WTC11 (cell line): ENCODE data around the gene UBB.

Experiments used
- ELF4 ChIP-seq: sonication (generic); formaldehyde crosslinking; IDR thresholded peaks from 2 replicates; pipeline ENCODE4 v1.8.1; 2022; ENCODE audit warnings: low read depth, mild to moderate bottlenecking, moderate library complexity, missing genetic modification reagents
- ESRRA ChIP-seq: sonication (generic); formaldehyde crosslinking; IDR thresholded peaks from 2 replicates; pipeline ENCODE4 v1.8.1; 2022; ENCODE audit warnings: mild to moderate bottlenecking, missing genetic modification reagents, borderline replicate concordance
- ETV6 ChIP-seq: sonication (generic); formaldehyde crosslinking; IDR thresholded peaks from 2 replicates; pipeline ENCODE4 v1.8.1; 2022; ENCODE audit warnings: mild to moderate bottlenecking, missing genetic modification reagents
- KAT7 ChIP-seq: sonication (generic); formaldehyde crosslinking; IDR thresholded peaks from 2 replicates; pipeline ENCODE4 v1.8.1; 2023; ENCODE audit warnings: missing genetic modification reagents, mild to moderate bottlenecking, borderline replicate concordance
- MAX ChIP-seq: sonication (generic); formaldehyde crosslinking; IDR thresholded peaks from 2 replicates; pipeline ENCODE4 v1.8.0; 2022; ENCODE audit warnings: mild to moderate bottlenecking, missing genetic modification reagents
- MLX ChIP-seq: sonication (generic); formaldehyde crosslinking; IDR thresholded peaks from 2 replicates; pipeline ENCODE4 v1.8.1; 2023; ENCODE audit warnings: mild to moderate bottlenecking, missing genetic modification reagents, moderate library complexity
- TEAD1 ChIP-seq: sonication (generic); formaldehyde crosslinking; IDR thresholded peaks from 2 replicates; pipeline ENCODE4 v1.8.0; 2022; ENCODE audit warnings: mild to moderate bottlenecking, missing genetic modification reagents
- TEAD4 ChIP-seq: sonication (generic); formaldehyde crosslinking; IDR thresholded peaks from 2 replicates; pipeline ENCODE4 v1.8.0; 2022; ENCODE audit warnings: mild to moderate bottlenecking, missing genetic modification reagents
- ZNF121 ChIP-seq: sonication (generic); formaldehyde crosslinking; IDR thresholded peaks from 2 replicates; pipeline ENCODE4 v1.8.0; 2023; ENCODE audit warnings: missing genetic modification reagents
- TF ChIP-seq, protein P1 (sequence below): fragments of 200-600 bp; IDR thresholded peaks from 2 replicates; pipeline ENCODE4 v1.8.0; 2022; ENCODE audit warnings: antibody characterized with exemption
- TF ChIP-seq, protein P2 (sequence below): sonication (generic); formaldehyde crosslinking; IDR thresholded peaks from 2 replicates; pipeline ENCODE4 v1.8.1; 2022; ENCODE audit warnings: mild to moderate bottlenecking, missing genetic modification reagents, moderate library complexity, borderline replicate concordance
- TF ChIP-seq, protein P3 (sequence below): sonication (generic); formaldehyde crosslinking; IDR thresholded peaks from 2 replicates; pipeline ENCODE4 v1.8.1; 2022; ENCODE audit warnings: low read depth, missing genetic modification reagents, borderline replicate concordance
- TF ChIP-seq, protein P4 (sequence below): sonication (generic); formaldehyde crosslinking; IDR thresholded peaks from 2 replicates; pipeline ENCODE4 v1.8.1; 2023; ENCODE audit warnings: mild to moderate bottlenecking, missing genetic modification reagents, moderate library complexity

DNA sequence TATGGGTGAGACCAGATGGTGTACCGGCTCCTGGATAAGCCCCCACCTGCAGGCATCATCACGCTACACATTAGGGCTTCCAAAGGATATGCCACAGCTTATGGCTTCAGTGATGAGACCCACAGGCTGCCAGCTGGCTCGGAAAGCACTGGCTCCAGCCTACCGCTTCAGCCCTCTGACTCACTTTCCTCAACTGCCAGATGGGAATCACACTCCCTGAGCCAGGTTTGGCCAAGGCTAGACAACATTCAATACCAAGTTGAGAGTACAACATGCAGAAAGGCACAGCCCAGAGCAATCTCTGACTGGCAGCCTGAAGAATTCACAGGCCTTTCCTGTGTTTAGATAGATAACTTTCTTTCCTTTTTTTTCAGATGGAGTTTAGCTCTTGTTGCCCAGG, 37.9 kb upstream of the UBB start:
- TF ChIP-seq, protein P1, sequence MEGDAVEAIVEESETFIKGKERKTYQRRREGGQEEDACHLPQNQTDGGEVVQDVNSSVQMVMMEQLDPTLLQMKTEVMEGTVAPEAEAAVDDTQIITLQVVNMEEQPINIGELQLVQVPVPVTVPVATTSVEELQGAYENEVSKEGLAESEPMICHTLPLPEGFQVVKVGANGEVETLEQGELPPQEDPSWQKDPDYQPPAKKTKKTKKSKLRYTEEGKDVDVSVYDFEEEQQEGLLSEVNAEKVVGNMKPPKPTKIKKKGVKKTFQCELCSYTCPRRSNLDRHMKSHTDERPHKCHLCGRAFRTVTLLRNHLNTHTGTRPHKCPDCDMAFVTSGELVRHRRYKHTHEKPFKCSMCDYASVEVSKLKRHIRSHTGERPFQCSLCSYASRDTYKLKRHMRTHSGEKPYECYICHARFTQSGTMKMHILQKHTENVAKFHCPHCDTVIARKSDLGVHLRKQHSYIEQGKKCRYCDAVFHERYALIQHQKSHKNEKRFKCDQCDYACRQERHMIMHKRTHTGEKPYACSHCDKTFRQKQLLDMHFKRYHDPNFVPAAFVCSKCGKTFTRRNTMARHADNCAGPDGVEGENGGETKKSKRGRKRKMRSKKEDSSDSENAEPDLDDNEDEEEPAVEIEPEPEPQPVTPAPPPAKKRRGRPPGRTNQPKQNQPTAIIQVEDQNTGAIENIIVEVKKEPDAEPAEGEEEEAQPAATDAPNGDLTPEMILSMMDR, result no peak
- no peak for TF ChIP-seq KAT7
- TF ChIP-seq ZNF121 (CRISPR knock-in tag), result no peak
- no peak for TF ChIP-seq TEAD4 (CRISPR knock-in tag)
- TF ChIP-seq, protein P2, sequence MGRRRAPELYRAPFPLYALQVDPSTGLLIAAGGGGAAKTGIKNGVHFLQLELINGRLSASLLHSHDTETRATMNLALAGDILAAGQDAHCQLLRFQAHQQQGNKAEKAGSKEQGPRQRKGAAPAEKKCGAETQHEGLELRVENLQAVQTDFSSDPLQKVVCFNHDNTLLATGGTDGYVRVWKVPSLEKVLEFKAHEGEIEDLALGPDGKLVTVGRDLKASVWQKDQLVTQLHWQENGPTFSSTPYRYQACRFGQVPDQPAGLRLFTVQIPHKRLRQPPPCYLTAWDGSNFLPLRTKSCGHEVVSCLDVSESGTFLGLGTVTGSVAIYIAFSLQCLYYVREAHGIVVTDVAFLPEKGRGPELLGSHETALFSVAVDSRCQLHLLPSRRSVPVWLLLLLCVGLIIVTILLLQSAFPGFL (CRISPR knock-in tag), result no peak
- TF ChIP-seq ETV6, result no peak
- no peak for TF ChIP-seq MAX
- TF ChIP-seq, protein P3, sequence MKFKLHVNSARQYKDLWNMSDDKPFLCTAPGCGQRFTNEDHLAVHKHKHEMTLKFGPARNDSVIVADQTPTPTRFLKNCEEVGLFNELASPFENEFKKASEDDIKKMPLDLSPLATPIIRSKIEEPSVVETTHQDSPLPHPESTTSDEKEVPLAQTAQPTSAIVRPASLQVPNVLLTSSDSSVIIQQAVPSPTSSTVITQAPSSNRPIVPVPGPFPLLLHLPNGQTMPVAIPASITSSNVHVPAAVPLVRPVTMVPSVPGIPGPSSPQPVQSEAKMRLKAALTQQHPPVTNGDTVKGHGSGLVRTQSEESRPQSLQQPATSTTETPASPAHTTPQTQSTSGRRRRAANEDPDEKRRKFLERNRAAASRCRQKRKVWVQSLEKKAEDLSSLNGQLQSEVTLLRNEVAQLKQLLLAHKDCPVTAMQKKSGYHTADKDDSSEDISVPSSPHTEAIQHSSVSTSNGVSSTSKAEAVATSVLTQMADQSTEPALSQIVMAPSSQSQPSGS, result no peak
- no peak for TF ChIP-seq MLX (CRISPR knock-in tag)
- no peak for TF ChIP-seq ESRRA (CRISPR knock-in tag)
- no peak for TF ChIP-seq ELF4 (CRISPR knock-in tag)
- TF ChIP-seq TEAD1 (CRISPR knock-in tag), result no peak
- TF ChIP-seq, protein P4, sequence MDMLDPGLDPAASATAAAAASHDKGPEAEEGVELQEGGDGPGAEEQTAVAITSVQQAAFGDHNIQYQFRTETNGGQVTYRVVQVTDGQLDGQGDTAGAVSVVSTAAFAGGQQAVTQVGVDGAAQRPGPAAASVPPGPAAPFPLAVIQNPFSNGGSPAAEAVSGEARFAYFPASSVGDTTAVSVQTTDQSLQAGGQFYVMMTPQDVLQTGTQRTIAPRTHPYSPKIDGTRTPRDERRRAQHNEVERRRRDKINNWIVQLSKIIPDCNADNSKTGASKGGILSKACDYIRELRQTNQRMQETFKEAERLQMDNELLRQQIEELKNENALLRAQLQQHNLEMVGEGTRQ (CRISPR knock-in tag), result no peak
